H1 (cell line): ENCODE results near the gene KCNK15.

Experiments used
- BRCA1 ChIP-seq: IDR thresholded peaks from 2 replicates; pipeline ENCODE4 v1.6.1; 2012; ENCODE audit warnings: low read depth, low read length, improper control_type of control experiment
- CHD2 ChIP-seq: IDR thresholded peaks from 2 replicates; pipeline ENCODE4 v1.6.1; 2012; ENCODE audit warnings: low read length, improper control_type of control experiment
- CTCF ChIP-seq, 3 experiments: IDR thresholded peaks; 1 replicate in 2 of 3; 2 replicates in 1 of 3; pipeline versions ENCODE4 v1.5.1 to v1.6.1; 2011; ENCODE audit warnings: low read length in 3 of 3, mild to moderate bottlenecking in 3 of 3, inconsistent platforms in 2 of 3, low read depth in 1 of 3, moderate library complexity in 1 of 3; ENCODE audit not compliant: insufficient read depth in 1 of 3; ENCODE audit errors: control extremely low read depth in 1 of 3
- EP300 ChIP-seq, 2 experiments: IDR thresholded peaks; 1 replicate in 1 of 2; 2 replicates in 1 of 2; pipeline ENCODE4 v1.6.1; 2011 to 2012; ENCODE audit warnings: low read depth in 2 of 2, low read length in 2 of 2, mild to moderate bottlenecking in 2 of 2, borderline replicate concordance in 1 of 2, inconsistent platforms in 1 of 2, moderate library complexity in 1 of 2
- EZH2 ChIP-seq: fragments of 200-600 bp; sonication (generic); IDR thresholded peaks from 2 replicates; pipeline ENCODE4 v1.7.1; 2012; ENCODE audit warnings: low read depth, mild to moderate bottlenecking, moderate library complexity, low read length, inconsistent platforms; ENCODE audit not compliant: severe bottlenecking
- HDAC2 ChIP-seq, 2 experiments: fragments of 300-600 bp in 1 of 2; sonication (generic) in 1 of 2; IDR thresholded peaks; 2 replicates each; pipeline ENCODE4 v1.6.1; 2011 to 2012; ENCODE audit warnings: low read depth in 2 of 2, low read length in 2 of 2, mild to moderate bottlenecking in 2 of 2, moderate library complexity in 2 of 2, borderline replicate concordance in 1 of 2, inconsistent platforms in 1 of 2
- HDAC6 ChIP-seq: IDR thresholded peaks from one replicate; pipeline ENCODE4 v1.7.1; 2012; ENCODE audit warnings: low read depth, mild to moderate bottlenecking, inconsistent platforms, low read length, moderate library complexity
- JUN ChIP-seq: IDR thresholded peaks from 2 replicates; pipeline ENCODE4 v1.6.1; 2011; ENCODE audit warnings: low read depth, mild to moderate bottlenecking, improper control_type of control experiment, low read length
- KDM1A ChIP-seq: fragments of 200-600, 300-600 bp; sonication (generic); IDR thresholded peaks from 2 replicates; pipeline ENCODE4 v1.7.1; 2016; ENCODE audit warnings: mild to moderate bottlenecking, low read length, borderline replicate concordance
- POLR2A ChIP-seq, 2 experiments: IDR thresholded peaks; 1 replicate in 1 of 2; 2 replicates in 1 of 2; pipeline ENCODE4 v1.6.1; 2011; ENCODE audit warnings: low read depth in 2 of 2, low read length in 2 of 2, mild to moderate bottlenecking in 2 of 2; ENCODE audit errors: control extremely low read depth in 1 of 2
- POLR2AphosphoS5 ChIP-seq: IDR thresholded peaks from 2 replicates; pipeline ENCODE4 v1.6.1; 2011; ENCODE audit warnings: low read depth, low read length
- RAD21 ChIP-seq, 2 experiments: IDR thresholded peaks in 1 of 2; conservative IDR thresholded peaks in 1 of 2; 2 replicates each; pipeline ENCODE4 v1.6.1; 2011; ENCODE audit warnings: low read depth in 2 of 2, low read length in 2 of 2, improper control_type of control experiment in 1 of 2, inconsistent platforms in 1 of 2, mild to moderate bottlenecking in 1 of 2, moderate library complexity in 1 of 2

GRCh38 chr20:44762466-44763140 lies 16.9 kb downstream of the KCNK15 start:
- no peak for TF ChIP-seq CTCF (IDR thresholded peaks at IDR 0.05; ENCODE audit: control extremely low read depth in 1 of 3, insufficient read depth in 1 of 3, low read depth in 1 of 3, low read length in 3 of 3)
- TF ChIP-seq KDM1A, result no peak
- no peak for TF ChIP-seq HDAC6
- TF ChIP-seq BRCA1, result no peak
- no peak for TF ChIP-seq POLR2A (IDR thresholded peaks at IDR 0.05; ENCODE audit: control extremely low read depth in 1 of 2, low read depth in 2 of 2, low read length in 2 of 2)
- TF ChIP-seq EP300 (IDR thresholded peaks at IDR 0.05; ENCODE audit: borderline replicate concordance in 1 of 2, low read depth in 2 of 2, low read length in 2 of 2), result no peak
- no peak for TF ChIP-seq CHD2
- TF ChIP-seq RAD21 (IDR thresholded peaks at IDR 0.05 in 1 of 2, conservative IDR thresholded peaks at IDR 0.05 in 1 of 2; ENCODE audit: low read depth in 2 of 2, low read length in 2 of 2), result no peak
- TF ChIP-seq EZH2, result no peak
- TF ChIP-seq JUN, result no peak
- no peak for TF ChIP-seq POLR2AphosphoS5
- TF ChIP-seq HDAC2 (IDR thresholded peaks at IDR 0.05; ENCODE audit: borderline replicate concordance in 1 of 2, low read depth in 2 of 2, low read length in 2 of 2), result no peak
